ENCODE results near the gene IGF2BP2.

The IGF2BP2 gene

GRCh38 chr3:185764980-185765370, 59.9 kb downstream of the IGF2BP2 start:
- DNase-seq (ENCODE audit: low read depth) = no peak

- no peak for DNase-seq (ENCODE audit: low read depth)
These were observed 60.5 kb downstream of the IGF2BP2 start for GRCh38 chr3:185764163-185764979.

GRCh38 chr3:185763347-185764005, 61.4 kb downstream of the IGF2BP2 start:
- no peak for DNase-seq (ENCODE audit: low read depth)

- DNase-seq (ENCODE audit: low read depth) = no peak
These were observed 64.3 kb downstream of the IGF2BP2 start for GRCh38 chr3:185760550-185760949.

GRCh38 chr3:185760088-185760487, 64.8 kb downstream of the IGF2BP2 start:
- DNase-seq (ENCODE audit: low read depth) = no peak

GRCh38 chr3:185759512-185759911, 65.3 kb downstream of the IGF2BP2 start:
- no peak for DNase-seq (ENCODE audit: low read depth)

- DNase-seq (ENCODE audit: low read depth) = no peak
These were observed 65.9 kb downstream of the IGF2BP2 start for GRCh38 chr3:185758912-185759311.

- DNase-seq (ENCODE audit: low read depth) = no peak
These were observed 67.7 kb downstream of the IGF2BP2 start for GRCh38 chr3:185757176-185757575.

GRCh38 chr3:185756477-185756876, 68.4 kb downstream of the IGF2BP2 start:
- no peak for DNase-seq (ENCODE audit: low read depth)

GRCh38 chr3:185754920-185755319, 69.9 kb downstream of the IGF2BP2 start:
- DNase-seq (ENCODE audit: low read depth) = no peak

GRCh38 chr3:185753354-185753753, 71.5 kb downstream of the IGF2BP2 start:
- DNase-seq (ENCODE audit: low read depth) = no peak

GRCh38 chr3:185750702-185751101, 74.1 kb downstream of the IGF2BP2 start:
- no peak for DNase-seq (ENCODE audit: low read depth)

GRCh38 chr3:185750015-185750414, 74.8 kb downstream of the IGF2BP2 start:
- no peak for DNase-seq (ENCODE audit: low read depth)

GRCh38 chr3:185746470-185746869, 78.4 kb downstream of the IGF2BP2 start:
- no peak for DNase-seq (ENCODE audit: low read depth)

GRCh38 chr3:185744997-185745843, 79.6 kb downstream of the IGF2BP2 start:
- DNase-seq (ENCODE audit: low read depth) = peak; percentile 84

GRCh38 chr3:185741586-185741985, 83.3 kb downstream of the IGF2BP2 start:
- DNase-seq (ENCODE audit: low read depth) = no peak

GRCh38 chr3:185740133-185740532, 84.7 kb downstream of the IGF2BP2 start:
- DNase-seq (ENCODE audit: low read depth) = no peak

- no peak for DNase-seq (ENCODE audit: low read depth)
These were observed 85.6 kb downstream of the IGF2BP2 start for GRCh38 chr3:185739264-185739701.

- DNase-seq (ENCODE audit: low read depth) = no peak
These were observed 86.8 kb downstream of the IGF2BP2 start for GRCh38 chr3:185737740-185738680.

- peak; percentile 80 for DNase-seq (ENCODE audit: low read depth)
These were observed 87.8 kb downstream of the IGF2BP2 start for GRCh38 chr3:185737020-185737419.

- no peak for DNase-seq (ENCODE audit: low read depth)
These were observed 90.1 kb downstream of the IGF2BP2 start for GRCh38 chr3:185734725-185735096.

All from HS-5 (cell line).